Activated naive CD8-positive, alpha-beta T cell treated with anti-CD3 and anti-CD28 coated beads for 36 hours (primary cell): ENCODE results near the gene CIZ1. TPM values are rescaled to one million over a fixed set of nuclear protein-coding genes. Genes with fewer than 3 reads are reported as not detected.

Source experiments
- DNase-seq: peaks from one replicate; pipeline ENCODE4 v3.0.0; 2021
- H3K27ac Mint-ChIP-seq: one replicate; pipeline ENCODE4 v1.8.0; 2022; ENCODE audit warnings: mild to moderate bottlenecking, moderate library complexity, mixed read lengths
- H3K27me3 Mint-ChIP-seq: one replicate; pipeline ENCODE4 v1.8.0; 2022; ENCODE audit warnings: mild to moderate bottlenecking, mixed read lengths
- H3K36me3 Mint-ChIP-seq: one replicate; pipeline ENCODE4 v1.8.0; 2021; ENCODE audit warnings: mild to moderate bottlenecking, mixed read lengths
- H3K4me1 Mint-ChIP-seq: one replicate; pipeline ENCODE4 v1.8.0; 2021; ENCODE audit warnings: mixed read lengths
- H3K4me3 Mint-ChIP-seq: one replicate; pipeline ENCODE4 v1.8.0; 2022; ENCODE audit warnings: mild to moderate bottlenecking, moderate library complexity, mixed read lengths
- H3K9me3 Mint-ChIP-seq: one replicate; pipeline ENCODE4 v1.8.0; 2022; ENCODE audit warnings: mixed read lengths
- total RNA-seq, 2 experiments: library from RNA; stranded (reverse); gene quantifications; one replicate each; pipeline ENCODE4 v1.2.3, GENCODE V29; 2021

CIZ1 gene
- total RNA-seq, 2 experiments from 2014 or later: 86.8 to 91.3 TPM

- Mint-ChIP-seq H3K27me3 (no peaks in the 10 kb centered on the region), H3K27ac (no peak overlapping the region), H3K9me3 (no peaks in the 10 kb centered on the region), H3K36me3 (peaks cover 9% of the 10 kb centered on the region), H3K4me1 (peaks cover 19% of the 10 kb centered on the region), H3K4me3 (no peak overlapping the region)
- DNase-seq: no peak
Measured at GRCh38 chr9:128122809-128123175, 68.6 kb downstream of the CIZ1 start.

GRCh38 chr9:128121924-128122808 is 69.2 kb downstream of the CIZ1 start:
- Mint-ChIP-seq H3K4me3 (no peak overlapping the region), H3K9me3 (no peaks in the 10 kb centered on the region), H3K4me1 (peaks cover 23% of the 10 kb centered on the region), H3K27me3 (no peaks in the 10 kb centered on the region), H3K36me3 (peaks cover 9% of the 10 kb centered on the region), H3K27ac (no peak overlapping the region)
- no peak for DNase-seq

- Mint-ChIP-seq H3K4me1 (peaks cover 22% of the 10 kb centered on the region), H3K36me3 (peaks cover 9% of the 10 kb centered on the region), H3K27me3 (no peaks in the 10 kb centered on the region), H3K4me3 (no peak overlapping the region), H3K27ac (no peak overlapping the region), H3K9me3 (no peaks in the 10 kb centered on the region)
- DNase-seq: no peak
Measured at GRCh38 chr9:128121466-128121810, 69.9 kb downstream of the CIZ1 start.

GRCh38 chr9:128120741-128121465 is 70.5 kb downstream of the CIZ1 start:
- Mint-ChIP-seq H3K27me3 (no peaks in the 10 kb centered on the region), H3K27ac (no peak overlapping the region)
- DNase-seq: no peak

GRCh38 chr9:128120061-128120740 is 71.2 kb downstream of the CIZ1 start:
- Mint-ChIP-seq H3K4me3 (no peak overlapping the region), H3K4me1 (peaks cover 13% of the 10 kb centered on the region), H3K27me3 (no peaks in the 10 kb centered on the region), H3K27ac (no peak overlapping the region), H3K9me3 (no peaks in the 10 kb centered on the region), H3K36me3 (peaks cover 5% of the 10 kb centered on the region)
- DNase-seq: no peak

More at GRCh38 chr9:128120741-128121465, 70.5 kb downstream of the CIZ1 start:
- peaks cover 17% of the 10 kb centered on the region for H3K4me1 Mint-ChIP-seq
- H3K36me3 Mint-ChIP-seq: peaks cover 5% of the 10 kb centered on the region
- no peaks in the 10 kb centered on the region for H3K9me3 Mint-ChIP-seq
- H3K4me3 Mint-ChIP-seq: no peak overlapping the region

GRCh38 chr9:128118971-128119665 is 72.3 kb downstream of the CIZ1 start:
- H3K27ac Mint-ChIP-seq: no peak overlapping the region
- no peak overlapping the region for H3K4me3 Mint-ChIP-seq
- peaks cover 8% of the 10 kb centered on the region for H3K4me1 Mint-ChIP-seq
- H3K9me3 Mint-ChIP-seq: no peaks in the 10 kb centered on the region
- H3K27me3 Mint-ChIP-seq: no peaks in the 10 kb centered on the region
- H3K36me3 Mint-ChIP-seq: peaks cover 3% of the 10 kb centered on the region
- DNase-seq: no peak

- H3K27me3 Mint-ChIP-seq: no peaks in the 10 kb centered on the region
Measured at GRCh38 chr9:128118472-128118857, 72.9 kb downstream of the CIZ1 start.

GRCh38 chr9:128117613-128118471 is 73.5 kb downstream of the CIZ1 start:
- Mint-ChIP-seq H3K36me3 (peaks cover 6% of the 10 kb centered on the region), H3K27me3 (no peaks in the 10 kb centered on the region), H3K4me3 (no peak overlapping the region), H3K9me3 (no peaks in the 10 kb centered on the region), H3K27ac (peak overlapping the region; percentile 66), H3K4me1 (peaks cover 8% of the 10 kb centered on the region)
- DNase-seq: peak; percentile 93

More at GRCh38 chr9:128118472-128118857, 72.9 kb downstream of the CIZ1 start:
- Mint-ChIP-seq H3K9me3 (no peaks in the 10 kb centered on the region), H3K4me3 (no peak overlapping the region), H3K4me1 (peaks cover 8% of the 10 kb centered on the region), H3K36me3 (peaks cover 4% of the 10 kb centered on the region), H3K27ac (no peak overlapping the region)
- DNase-seq: no peak

GRCh38 chr9:128116104-128117083 is 75.0 kb downstream of the CIZ1 start:
- H3K9me3 Mint-ChIP-seq: no peaks in the 10 kb centered on the region
- no peaks in the 10 kb centered on the region for H3K27me3 Mint-ChIP-seq
- H3K4me3 Mint-ChIP-seq: no peak overlapping the region
- no peak for DNase-seq
- peaks cover 8% of the 10 kb centered on the region for H3K4me1 Mint-ChIP-seq
- peaks cover 8% of the 10 kb centered on the region for H3K36me3 Mint-ChIP-seq
- no peak overlapping the region for H3K27ac Mint-ChIP-seq

Other genes with a start within 250 kb of the CIZ1 start
- 10 to 100 TPM; 77.2 to 83.8 TPM for gene EEIG1, start 210.6 kb downstream of the CIZ1 start, total RNA-seq
- gene NAIF1, start 124.3 kb downstream of the CIZ1 start, total RNA-seq: 10 to 100 TPM; 11.2 to 12.0 TPM
- gene SLC25A25, start 123.3 kb downstream of the CIZ1 start, total RNA-seq: 10 to 100 TPM; 13.0 to 14.5 TPM
- gene PTGES2, start 63.8 kb downstream of the CIZ1 start, total RNA-seq: 10 to 100 TPM; 63.3 to 66.1 TPM
- gene LCN2, start 42.1 kb downstream of the CIZ1 start, total RNA-seq: not detected
- gene BBLN, start 31.3 kb downstream of the CIZ1 start, total RNA-seq: 10 to 100 TPM; 74.1 to 77.3 TPM
- gene DNM1, start 11.8 kb upstream of the CIZ1 start, total RNA-seq: under 1 TPM; 0.37 to 0.58 TPM
- 10 to 100 TPM; 23.4 to 24.3 TPM for gene GOLGA2, start 84.4 kb upstream of the CIZ1 start, total RNA-seq
- gene SWI5, start 84.7 kb upstream of the CIZ1 start, total RNA-seq: 10 to 100 TPM; 16.9 to 19.4 TPM
- 10 to 100 TPM; 43.5 to 45.4 TPM for gene TRUB2, start 130.9 kb upstream of the CIZ1 start, total RNA-seq
- 10 to 100 TPM; 41.4 to 45.6 TPM for gene COQ4, start 131.3 kb upstream of the CIZ1 start, total RNA-seq
- gene SLC27A4, start 149.0 kb upstream of the CIZ1 start, total RNA-seq: 10 to 100 TPM; 21.0 to 22.8 TPM
- gene URM1, start 179.8 kb upstream of the CIZ1 start, total RNA-seq: 10 to 100 TPM; 81.7 to 85.6 TPM
- 1 to 10 TPM; 1.4 to 2.2 TPM for gene CERCAM, start 229.3 kb upstream of the CIZ1 start, total RNA-seq